Adipocyte (in vitro differentiated cells): ENCODE data around the gene CAMSAP1.
A peak's percentile ranks its signal among the peaks of the same experiment; 100 is the strongest.

Experiments
- DNase-seq: peaks from one replicate; pipeline ENCODE4 v3.0.0-alpha.2; 2015; ENCODE audit warnings: low read depth
- H3K27me3 ChIP-seq: replicated peaks from 2 replicates; pipeline ENCODE4 v1.7.0; 2013; ENCODE audit warnings: mild to moderate bottlenecking, low read length, moderate library complexity; ENCODE audit not compliant: control insufficient read depth, insufficient read depth
- H3K36me3 ChIP-seq: 2 replicates; pipeline ENCODE4 v1.7.0; 2013; ENCODE audit warnings: low read length, mild to moderate bottlenecking, moderate library complexity; ENCODE audit not compliant: control insufficient read depth, insufficient read depth, severe bottlenecking
- H3K4me1 ChIP-seq: 2 replicates; pipeline ENCODE4 v1.7.0; 2013; ENCODE audit warnings: mild to moderate bottlenecking, low read length, moderate library complexity; ENCODE audit not compliant: control insufficient read depth, insufficient read depth
- H3K4me3 ChIP-seq: 2 replicates; pipeline ENCODE4 v1.7.0; 2013; ENCODE audit warnings: mild to moderate bottlenecking, low read length, moderate library complexity
- H3K9ac ChIP-seq: 2 replicates; pipeline ENCODE4 v1.7.0; 2013; ENCODE audit warnings: mild to moderate bottlenecking, low read length, moderate library complexity
- H3K9me3 ChIP-seq: 2 replicates; pipeline ENCODE4 v1.7.0; 2013; ENCODE audit warnings: mild to moderate bottlenecking, low read length, moderate library complexity; ENCODE audit not compliant: control insufficient read depth

The CAMSAP1 gene

GRCh38 chr9:135791431-135792267, 115.7 kb downstream of the CAMSAP1 start:
- Histone ChIP-seq H3K4me1 (no peaks in the 10 kb centered on the region), H3K4me3 (no peak overlapping the region), H3K9me3 (no peaks in the 10 kb centered on the region), H3K36me3 (no peaks in the 10 kb centered on the region), H3K27me3 (peaks cover 40% of the 10 kb centered on the region), H3K9ac (no peak overlapping the region)
- DNase-seq: no peak

- H3K4me3 ChIP-seq: no peak overlapping the region
- H3K4me1 ChIP-seq: no peaks in the 10 kb centered on the region
- H3K27me3 ChIP-seq: peaks cover 37% of the 10 kb centered on the region
- no peaks in the 10 kb centered on the region for H3K36me3 ChIP-seq
- no peaks in the 10 kb centered on the region for H3K9me3 ChIP-seq
- no peak overlapping the region for H3K9ac ChIP-seq
- DNase-seq: no peak
Observed at GRCh38 chr9:135790850-135791249, 116.5 kb downstream of the CAMSAP1 start.

DNA sequence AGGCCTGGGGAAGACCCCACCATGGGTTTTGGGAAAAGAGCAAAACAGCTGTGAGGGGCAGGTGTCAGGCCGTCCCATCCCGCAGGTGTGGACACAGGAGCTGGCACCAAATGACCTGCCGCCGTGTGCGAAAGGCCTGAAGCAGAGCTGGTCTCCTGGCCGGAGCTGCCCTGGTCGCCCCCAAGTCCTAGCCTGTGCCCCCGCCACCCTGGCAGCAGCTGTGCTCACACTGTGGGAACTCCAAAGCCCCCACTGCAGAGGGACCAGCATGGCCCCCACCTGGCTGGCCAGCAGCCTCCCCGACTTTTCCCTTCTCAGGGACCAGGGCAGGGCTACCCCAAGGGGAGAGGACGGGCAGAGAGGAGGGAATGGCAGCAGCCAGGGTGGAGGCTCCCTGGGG, 117.0 kb downstream of the CAMSAP1 start:
- DNase-seq: no peak
- Histone ChIP-seq H3K4me1 (no peaks in the 10 kb centered on the region), H3K27me3 (peaks cover 36% of the 10 kb centered on the region), H3K4me3 (no peak overlapping the region), H3K9me3 (no peaks in the 10 kb centered on the region), H3K9ac (no peak overlapping the region), H3K36me3 (no peaks in the 10 kb centered on the region)

- Histone ChIP-seq H3K4me1 (no peaks in the 10 kb centered on the region), H3K9ac (no peak overlapping the region), H3K4me3 (no peak overlapping the region), H3K36me3 (no peaks in the 10 kb centered on the region), H3K9me3 (no peaks in the 10 kb centered on the region), H3K27me3 (peaks cover 33% of the 10 kb centered on the region)
- no peak for DNase-seq
Observed at GRCh38 chr9:135789838-135790291, 117.5 kb downstream of the CAMSAP1 start.

- H3K4me3 ChIP-seq: no peak overlapping the region
- H3K9ac ChIP-seq: no peak overlapping the region
- no peaks in the 10 kb centered on the region for H3K9me3 ChIP-seq
- H3K27me3 ChIP-seq: peaks cover 39% of the 10 kb centered on the region
- H3K36me3 ChIP-seq: no peaks in the 10 kb centered on the region
- DNase-seq: no peak
- no peaks in the 10 kb centered on the region for H3K4me1 ChIP-seq
Observed at GRCh38 chr9:135788576-135789300, 118.6 kb downstream of the CAMSAP1 start.

GRCh38 chr9:135787776-135788575, 119.4 kb downstream of the CAMSAP1 start:
- H3K4me1 ChIP-seq: no peaks in the 10 kb centered on the region
- no peak for DNase-seq
- H3K9ac ChIP-seq: no peak overlapping the region
- H3K9me3 ChIP-seq: no peaks in the 10 kb centered on the region
- H3K4me3 ChIP-seq: no peak overlapping the region
- H3K27me3 ChIP-seq: peaks cover 36% of the 10 kb centered on the region
- no peaks in the 10 kb centered on the region for H3K36me3 ChIP-seq

DNA sequence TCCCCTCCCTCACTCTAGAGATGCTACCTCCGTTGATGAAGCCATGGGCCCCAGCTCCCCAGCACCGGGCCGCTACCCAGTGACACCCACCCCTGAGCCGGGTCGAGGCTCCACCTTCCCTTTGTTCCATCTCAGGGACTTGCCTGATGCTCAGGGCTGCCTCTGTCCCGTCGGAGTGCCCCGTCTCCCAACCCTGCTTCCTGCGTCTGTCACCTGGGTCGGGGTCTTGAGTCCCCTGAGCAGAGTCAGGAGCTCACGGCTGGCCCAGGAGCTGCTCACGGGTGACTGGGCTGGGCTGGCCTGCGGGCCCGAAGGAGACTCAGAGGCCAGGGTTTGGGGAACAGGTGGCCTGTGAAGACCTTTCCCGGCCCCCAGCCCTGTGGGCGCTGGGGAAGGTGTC, 120.0 kb downstream of the CAMSAP1 start:
- no peaks in the 10 kb centered on the region for H3K36me3 ChIP-seq
- H3K4me1 ChIP-seq: no peaks in the 10 kb centered on the region
- H3K9me3 ChIP-seq: no peaks in the 10 kb centered on the region
- no peak overlapping the region for H3K4me3 ChIP-seq
- no peak for DNase-seq
- H3K9ac ChIP-seq: no peak overlapping the region
- peaks cover 42% of the 10 kb centered on the region for H3K27me3 ChIP-seq

- H3K36me3 ChIP-seq: no peaks in the 10 kb centered on the region
- H3K9ac ChIP-seq: no peak overlapping the region
- no peak for DNase-seq
- no peaks in the 10 kb centered on the region for H3K9me3 ChIP-seq
- H3K4me3 ChIP-seq: no peak overlapping the region
- H3K27me3 ChIP-seq: peaks cover 34% of the 10 kb centered on the region
- H3K4me1 ChIP-seq: no peaks in the 10 kb centered on the region
Observed at GRCh38 chr9:135786146-135786690, 121.1 kb downstream of the CAMSAP1 start.

- H3K4me3 ChIP-seq: no peak overlapping the region
- H3K9me3 ChIP-seq: no peaks in the 10 kb centered on the region
- peaks cover 25% of the 10 kb centered on the region for H3K27me3 ChIP-seq
- no peak overlapping the region for H3K9ac ChIP-seq
- no peaks in the 10 kb centered on the region for H3K4me1 ChIP-seq
- H3K36me3 ChIP-seq: no peaks in the 10 kb centered on the region
- DNase-seq: no peak
Observed at GRCh38 chr9:135785013-135785575, 122.3 kb downstream of the CAMSAP1 start.

GRCh38 chr9:135783540-135784245, 123.7 kb downstream of the CAMSAP1 start:
- peak; percentile 8 for DNase-seq
- Histone ChIP-seq H3K36me3 (no peaks in the 10 kb centered on the region), H3K9ac (no peak overlapping the region), H3K4me1 (no peaks in the 10 kb centered on the region), H3K27me3 (peaks cover 29% of the 10 kb centered on the region), H3K4me3 (no peak overlapping the region), H3K9me3 (no peaks in the 10 kb centered on the region)
